Neutrophil (primary cell): Measurements from ENCODE around the gene GARS1.
"Not testable (repeated sequence)": the region's sequence is repeated elsewhere in the genome, so short reads cannot be mapped to it uniquely, and the experiment has no call there.

ENCODE experiments used
- H3K27ac ChIP-seq: fragments of 200-600 bp; sonication (generic); 2 replicates; pipeline ENCODE4 v1.5.1; 2016; ENCODE audit warnings: mild to moderate bottlenecking, moderate library complexity
- H3K27me3 ChIP-seq: fragments of 200-600 bp; sonication (generic); 2 replicates; pipeline ENCODE4 v1.6.0; 2016; ENCODE audit warnings: mild to moderate bottlenecking
- H3K36me3 ChIP-seq: fragments of 200-600 bp; sonication (generic); 2 replicates; pipeline ENCODE4 v1.5.1; 2017
- H3K4me1 ChIP-seq, 2 experiments: fragments of 200-600 bp in 1 of 2; sonication (generic) in 1 of 2; 1 replicate in 1 of 2; 2 replicates in 1 of 2; pipeline versions ENCODE4 v1.5.1 to v1.6.1; 2013 to 2016; ENCODE audit warnings: low read depth in 1 of 2, low read length in 1 of 2, mild to moderate bottlenecking in 1 of 2, moderate library complexity in 1 of 2; ENCODE audit not compliant: control insufficient read depth in 1 of 2, insufficient read depth in 1 of 2
- H3K4me3 ChIP-seq, 2 experiments: fragments of 200-600 bp in 1 of 2; sonication (generic) in 1 of 2; 1 replicate in 1 of 2; 2 replicates in 1 of 2; pipeline ENCODE4 v1.5.1; 2013 to 2016; ENCODE audit warnings: low read depth in 1 of 2, low read length in 1 of 2, mild to moderate bottlenecking in 1 of 2, moderate library complexity in 1 of 2
- H3K9me3 ChIP-seq: fragments of 200-600 bp; sonication (generic); 2 replicates; pipeline ENCODE4 v1.5.1; 2016
- TF ChIP-seq, protein P1 (sequence below): fragments of 200-600 bp; sonication (generic); IDR thresholded peaks from 2 replicates; pipeline ENCODE4 v1.5.1; 2016; ENCODE audit warnings: antibody characterized with exemption

The GARS1 gene

DNA sequence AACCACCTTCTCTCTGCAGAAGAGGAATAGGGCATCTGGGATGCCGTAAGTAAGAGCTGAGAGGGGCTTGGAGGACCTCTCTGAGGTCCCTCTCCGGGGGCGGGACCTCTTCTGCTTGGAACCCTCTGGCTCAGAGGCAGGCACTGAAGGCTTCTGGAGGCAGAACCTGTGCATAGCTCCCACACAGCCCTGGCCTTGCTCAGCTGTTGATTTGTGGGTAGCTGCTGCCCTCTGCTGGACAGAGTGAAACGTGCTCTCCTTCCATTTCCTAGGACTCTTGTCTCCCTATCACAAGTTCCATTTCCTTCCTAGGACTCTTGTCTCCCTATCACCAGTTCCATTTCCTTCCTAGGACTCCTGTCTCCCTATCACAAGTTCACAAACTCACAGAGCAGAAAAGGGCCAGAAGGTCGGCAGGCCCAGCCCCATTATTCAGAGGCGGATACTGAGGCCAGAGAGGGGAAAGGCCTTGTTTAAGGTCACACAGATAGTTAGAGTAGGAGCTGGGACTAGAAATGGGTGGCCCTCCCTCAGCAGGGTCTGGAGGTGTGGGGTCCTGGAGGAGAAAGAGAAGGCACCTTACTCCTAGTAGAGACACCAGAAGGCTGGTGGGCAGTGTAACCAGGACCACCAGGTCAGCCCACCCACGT, 30.3 kb upstream of the GARS1 start:
- Histone ChIP-seq H3K4me1 (no peaks in the 10 kb centered on the region), H3K4me3 (no peak overlapping the region), H3K9me3 (no peaks in the 10 kb centered on the region), H3K27ac (no peak overlapping the region), H3K27me3 (no peaks in the 10 kb centered on the region), H3K36me3 (peaks cover 92% of the 10 kb centered on the region)
- TF ChIP-seq, protein P1, sequence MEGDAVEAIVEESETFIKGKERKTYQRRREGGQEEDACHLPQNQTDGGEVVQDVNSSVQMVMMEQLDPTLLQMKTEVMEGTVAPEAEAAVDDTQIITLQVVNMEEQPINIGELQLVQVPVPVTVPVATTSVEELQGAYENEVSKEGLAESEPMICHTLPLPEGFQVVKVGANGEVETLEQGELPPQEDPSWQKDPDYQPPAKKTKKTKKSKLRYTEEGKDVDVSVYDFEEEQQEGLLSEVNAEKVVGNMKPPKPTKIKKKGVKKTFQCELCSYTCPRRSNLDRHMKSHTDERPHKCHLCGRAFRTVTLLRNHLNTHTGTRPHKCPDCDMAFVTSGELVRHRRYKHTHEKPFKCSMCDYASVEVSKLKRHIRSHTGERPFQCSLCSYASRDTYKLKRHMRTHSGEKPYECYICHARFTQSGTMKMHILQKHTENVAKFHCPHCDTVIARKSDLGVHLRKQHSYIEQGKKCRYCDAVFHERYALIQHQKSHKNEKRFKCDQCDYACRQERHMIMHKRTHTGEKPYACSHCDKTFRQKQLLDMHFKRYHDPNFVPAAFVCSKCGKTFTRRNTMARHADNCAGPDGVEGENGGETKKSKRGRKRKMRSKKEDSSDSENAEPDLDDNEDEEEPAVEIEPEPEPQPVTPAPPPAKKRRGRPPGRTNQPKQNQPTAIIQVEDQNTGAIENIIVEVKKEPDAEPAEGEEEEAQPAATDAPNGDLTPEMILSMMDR, result peak; percentile 67

DNA sequence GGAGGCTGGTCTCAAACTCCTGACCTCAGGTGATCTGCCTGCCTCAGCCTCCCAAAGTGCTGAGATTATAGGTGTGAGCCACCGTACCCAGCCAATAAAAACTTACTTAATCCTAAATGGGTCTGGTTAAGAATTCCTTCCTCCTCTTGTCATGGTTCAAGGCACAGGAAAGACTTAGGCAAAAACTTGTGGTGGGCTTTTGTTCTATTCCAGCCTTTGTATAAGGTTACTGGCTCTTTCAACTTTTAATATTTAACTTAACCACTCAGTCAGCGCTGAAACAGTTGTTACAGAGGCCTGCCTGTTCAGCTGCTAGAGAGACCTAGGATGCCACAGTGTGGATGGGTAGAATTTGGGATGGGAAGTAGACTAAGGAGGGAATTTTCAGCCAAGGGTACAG, 28.1 kb upstream of the GARS1 start:
- Histone ChIP-seq H3K27me3 (no peaks in the 10 kb centered on the region), H3K9me3 (no peaks in the 10 kb centered on the region), H3K27ac (no peak overlapping the region), H3K4me3 (no peak overlapping the region), H3K36me3 (peaks cover 78% of the 10 kb centered on the region), H3K4me1 (no peaks in the 10 kb centered on the region)
- TF ChIP-seq, protein P1, result no peak

DNA sequence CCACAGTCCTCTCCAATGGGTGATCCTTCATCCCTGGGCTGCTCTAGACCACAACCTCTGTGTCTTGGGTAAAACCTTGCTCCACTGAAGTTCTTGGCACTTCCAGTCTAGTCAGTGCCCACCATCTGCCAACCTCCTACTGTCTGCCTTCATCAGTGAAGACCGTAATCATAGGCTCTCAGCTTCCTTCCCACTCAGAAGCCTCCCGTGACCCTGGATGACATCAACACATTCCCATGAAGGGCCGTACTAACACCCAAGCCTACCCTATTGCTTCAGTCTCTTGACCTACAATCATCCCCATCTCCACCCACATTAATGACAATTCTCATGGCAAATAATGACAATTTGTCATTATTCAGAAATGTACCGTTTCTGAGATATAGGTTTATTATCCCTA, 27.6 kb upstream of the GARS1 start:
- Histone ChIP-seq H3K4me1 (no peaks in the 10 kb centered on the region), H3K9me3 (no peaks in the 10 kb centered on the region), H3K4me3 (no peak overlapping the region), H3K36me3 (peaks cover 74% of the 10 kb centered on the region), H3K27ac (no peak overlapping the region), H3K27me3 (no peaks in the 10 kb centered on the region)
- TF ChIP-seq, protein P1, result no peak

DNA sequence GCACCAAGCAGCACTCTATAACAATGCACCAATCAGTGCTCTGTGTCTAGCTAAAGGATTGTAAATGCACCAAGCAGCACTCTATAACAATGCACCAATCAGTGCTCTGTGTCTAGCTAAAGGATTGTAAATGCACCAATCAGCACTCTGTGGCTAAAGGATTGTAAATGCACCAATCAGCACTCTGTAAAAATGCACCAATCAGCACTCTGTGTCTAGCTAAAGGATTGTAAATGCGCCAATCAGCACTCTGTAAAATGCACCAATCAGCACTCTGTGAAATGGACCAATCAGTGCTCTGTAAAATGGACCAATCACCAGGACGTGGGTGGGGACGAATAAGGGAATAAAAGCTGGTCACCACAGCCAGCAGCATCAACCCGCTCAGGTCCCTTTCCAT, 24.4 kb upstream of the GARS1 start:
- not testable (repeated sequence) for H3K4me1 ChIP-seq, H3K27me3 ChIP-seq

DNA sequence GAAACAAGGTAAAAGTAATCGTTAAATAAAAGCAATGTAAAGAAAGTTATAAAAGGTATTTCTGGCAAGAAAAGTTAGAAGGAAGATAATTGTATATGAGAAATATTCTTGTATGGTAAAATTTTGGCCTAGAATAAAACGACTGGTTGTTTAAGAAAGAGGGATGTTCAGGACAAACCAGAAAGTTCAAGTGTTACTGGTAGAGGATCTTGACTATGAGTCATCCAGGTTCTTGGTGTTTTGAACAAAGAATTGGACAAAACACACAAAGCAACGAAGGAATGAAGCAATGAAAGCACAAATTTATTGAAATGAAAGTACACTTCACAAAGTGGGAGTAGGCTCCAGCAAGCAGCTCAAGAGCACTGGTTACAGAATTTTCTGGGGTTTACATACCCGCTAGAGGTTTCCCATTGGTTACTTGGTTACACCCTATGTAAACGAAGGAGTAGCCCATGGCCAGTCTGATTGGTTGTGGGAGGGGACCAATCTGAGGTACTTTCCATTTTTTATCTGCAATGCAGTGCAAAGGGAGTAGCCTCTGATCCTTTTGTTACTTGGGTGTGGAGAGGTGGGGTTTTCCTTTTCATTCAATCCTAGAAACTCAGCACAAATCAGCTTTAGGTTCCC, 22.4 kb upstream of the GARS1 start:
- Histone ChIP-seq H3K27me3 (no peaks in the 10 kb centered on the region), H3K4me1 (no peaks in the 10 kb centered on the region), H3K4me3 (no peak overlapping the region), H3K27ac (no peak overlapping the region), H3K9me3 (no peaks in the 10 kb centered on the region), H3K36me3 (peaks cover 63% of the 10 kb centered on the region)
- TF ChIP-seq, protein P1, result no peak

More for the DNA sequence above, 24.4 kb upstream of the GARS1 start:
- H3K9me3 ChIP-seq, H3K4me3 ChIP-seq, H3K27ac ChIP-seq: not testable (repeated sequence)
- H3K36me3 ChIP-seq, result peaks cover 74% of the 10 kb centered on the region

DNA sequence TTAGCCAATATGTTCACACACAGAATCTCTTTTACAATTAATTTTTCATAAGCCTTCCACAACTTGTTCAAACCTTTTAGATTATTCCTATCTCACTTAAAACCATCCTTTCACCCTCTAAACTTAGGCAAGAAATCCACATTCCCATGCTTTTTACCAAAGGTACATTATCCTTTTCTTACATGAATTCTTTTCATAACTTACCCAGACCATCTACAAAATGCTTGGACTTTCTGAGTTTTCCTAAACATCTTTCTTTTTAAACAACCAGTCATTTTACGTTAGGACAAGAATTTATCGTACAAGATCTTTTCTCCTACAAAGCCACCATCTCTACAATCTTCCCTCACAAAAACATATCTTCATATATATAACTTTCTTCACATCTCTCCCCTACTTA, 18.8 kb upstream of the GARS1 start:
- Histone ChIP-seq H3K9me3 (no peaks in the 10 kb centered on the region), H3K36me3 (peaks cover 73% of the 10 kb centered on the region), H3K4me1 (no peaks in the 10 kb centered on the region), H3K4me3 (no peak overlapping the region), H3K27me3 (no peaks in the 10 kb centered on the region), H3K27ac (no peak overlapping the region)
- TF ChIP-seq, protein P1, result no peak
